GM18873 (cell line): ENCODE data around the gene ITGB2.

Experiments used
- ATAC-seq: cut with Tn5 transposase; IDR thresholded peaks from one replicate; pipeline ENCODE4 v1.9.1; 2021; ENCODE audit warnings: mild to moderate bottlenecking, moderate library complexity, moderate number of reproducible peaks; ENCODE audit not compliant: unreplicated experiment, low FRiP score

Gene ITGB2

DNA sequence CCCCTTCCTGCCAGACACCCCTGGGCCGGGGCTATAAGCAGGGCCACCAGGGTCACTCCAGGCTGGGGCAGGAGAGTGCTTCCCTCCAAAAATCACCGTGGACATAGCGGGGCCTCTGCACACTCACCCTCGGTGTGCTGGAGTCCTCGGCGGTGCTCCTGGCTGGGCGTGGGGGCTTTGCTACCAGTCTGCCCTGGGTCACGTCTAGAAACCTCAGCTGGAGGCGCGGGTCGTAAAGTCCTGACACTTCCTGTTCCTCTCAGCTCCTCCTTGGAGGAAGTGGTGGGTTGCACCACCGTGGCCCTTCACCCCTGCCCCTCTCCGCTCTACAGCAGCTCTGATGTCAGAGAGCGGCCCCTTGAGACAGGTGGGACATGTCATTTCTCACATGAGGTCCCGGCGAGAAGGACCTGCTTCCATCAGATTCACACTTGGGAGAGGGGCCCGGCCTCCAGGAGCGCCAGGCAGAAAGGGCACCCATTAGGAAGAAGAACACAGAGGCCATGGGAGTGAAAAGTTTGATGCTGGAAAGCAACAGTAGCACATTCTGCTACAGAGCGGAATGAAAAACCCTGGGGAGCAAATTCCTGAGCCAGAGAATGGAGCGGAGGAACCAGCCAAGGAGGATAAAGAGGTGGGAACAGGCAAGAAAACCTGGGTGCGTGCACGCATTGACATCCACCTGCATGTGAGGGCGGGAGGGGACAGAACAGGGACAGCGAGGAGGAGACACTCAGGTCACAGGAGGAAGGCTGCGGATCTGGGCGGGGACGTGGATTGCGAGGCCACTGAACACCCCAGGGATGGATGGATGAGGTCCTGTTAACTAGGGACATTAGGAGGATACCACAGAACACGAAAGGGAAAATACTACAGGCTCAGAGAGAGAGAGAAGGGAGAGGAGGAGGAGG, at the start of gene ITGB2:
ITGB2 (minus strand) TSS at position 206 of the 911 bp plus-strand sequence. CDS start 10,117 bp downstream, outside the sequence.
- no peak for ATAC-seq

DNA sequence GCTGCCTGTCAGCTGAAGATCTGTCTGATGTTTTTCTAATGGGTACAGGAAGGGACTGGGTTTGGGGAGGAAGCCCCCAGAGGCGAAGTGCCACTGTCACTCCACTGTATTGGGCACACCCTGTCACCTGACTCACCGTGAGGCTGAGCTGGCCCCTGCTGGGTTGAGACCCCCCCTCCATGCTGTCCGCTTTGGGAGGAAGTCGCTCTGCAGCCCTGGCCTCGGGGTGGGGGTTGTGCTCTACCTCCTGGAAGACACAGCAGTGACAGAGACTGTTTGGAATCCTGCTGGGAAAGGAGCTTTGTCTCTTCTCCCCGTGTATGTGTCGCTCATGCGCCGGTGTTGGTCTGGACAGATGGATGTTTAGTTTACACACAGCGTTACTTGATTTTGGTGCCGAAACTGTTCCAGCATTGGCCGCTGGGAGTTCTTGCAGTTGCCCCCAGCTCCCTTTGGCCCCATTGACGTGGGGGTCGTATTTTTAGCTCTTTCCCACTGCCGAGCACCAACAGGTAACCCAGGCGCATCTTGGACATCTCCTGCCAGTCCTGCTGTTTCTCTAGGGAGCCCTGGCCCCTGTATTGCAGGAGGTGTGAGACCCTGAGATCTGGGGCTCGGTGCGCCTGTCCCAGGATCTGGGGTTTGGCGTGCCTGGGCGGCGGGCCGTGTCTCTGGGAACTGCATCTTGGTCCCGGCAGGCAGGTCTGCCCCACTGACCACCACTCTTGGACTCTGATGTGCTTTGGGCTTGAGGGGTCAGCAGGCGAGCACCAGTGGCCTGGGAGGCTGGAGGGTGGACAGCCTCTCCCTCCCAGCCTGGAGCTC, 49.4 kb upstream of the ITGB2 start:
- ATAC-seq: no peak

DNA sequence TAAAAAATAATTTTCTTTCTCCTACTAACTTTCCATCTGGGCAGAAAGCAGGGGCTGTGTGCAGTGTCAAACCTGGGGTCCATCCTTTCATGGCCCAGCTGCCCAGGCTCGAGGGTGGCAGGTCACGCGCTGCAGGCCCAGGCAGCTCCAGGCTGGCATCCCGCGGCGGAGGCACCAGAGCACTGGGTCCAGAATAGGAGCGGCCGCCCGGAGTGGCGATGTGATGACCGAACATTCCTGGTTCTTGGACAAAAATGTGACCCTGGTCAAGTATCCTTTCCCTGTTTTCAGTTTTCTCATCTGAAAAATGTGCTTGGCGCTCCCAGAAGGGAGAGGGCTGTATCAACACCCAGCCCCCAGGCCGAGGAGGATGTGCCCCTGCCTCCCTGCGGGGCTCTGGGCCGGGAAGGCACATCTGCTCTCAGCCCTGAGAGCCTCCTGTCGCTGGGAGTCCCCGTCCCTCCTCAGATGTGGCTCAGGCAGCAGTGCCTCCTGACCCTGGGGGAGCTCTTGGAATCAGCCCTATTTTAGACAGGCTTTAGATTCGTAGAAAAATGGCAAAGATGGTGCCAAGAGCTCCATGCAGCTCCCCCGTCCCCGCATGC, 48.5 kb upstream of the ITGB2 start:
- no peak for ATAC-seq

DNA sequence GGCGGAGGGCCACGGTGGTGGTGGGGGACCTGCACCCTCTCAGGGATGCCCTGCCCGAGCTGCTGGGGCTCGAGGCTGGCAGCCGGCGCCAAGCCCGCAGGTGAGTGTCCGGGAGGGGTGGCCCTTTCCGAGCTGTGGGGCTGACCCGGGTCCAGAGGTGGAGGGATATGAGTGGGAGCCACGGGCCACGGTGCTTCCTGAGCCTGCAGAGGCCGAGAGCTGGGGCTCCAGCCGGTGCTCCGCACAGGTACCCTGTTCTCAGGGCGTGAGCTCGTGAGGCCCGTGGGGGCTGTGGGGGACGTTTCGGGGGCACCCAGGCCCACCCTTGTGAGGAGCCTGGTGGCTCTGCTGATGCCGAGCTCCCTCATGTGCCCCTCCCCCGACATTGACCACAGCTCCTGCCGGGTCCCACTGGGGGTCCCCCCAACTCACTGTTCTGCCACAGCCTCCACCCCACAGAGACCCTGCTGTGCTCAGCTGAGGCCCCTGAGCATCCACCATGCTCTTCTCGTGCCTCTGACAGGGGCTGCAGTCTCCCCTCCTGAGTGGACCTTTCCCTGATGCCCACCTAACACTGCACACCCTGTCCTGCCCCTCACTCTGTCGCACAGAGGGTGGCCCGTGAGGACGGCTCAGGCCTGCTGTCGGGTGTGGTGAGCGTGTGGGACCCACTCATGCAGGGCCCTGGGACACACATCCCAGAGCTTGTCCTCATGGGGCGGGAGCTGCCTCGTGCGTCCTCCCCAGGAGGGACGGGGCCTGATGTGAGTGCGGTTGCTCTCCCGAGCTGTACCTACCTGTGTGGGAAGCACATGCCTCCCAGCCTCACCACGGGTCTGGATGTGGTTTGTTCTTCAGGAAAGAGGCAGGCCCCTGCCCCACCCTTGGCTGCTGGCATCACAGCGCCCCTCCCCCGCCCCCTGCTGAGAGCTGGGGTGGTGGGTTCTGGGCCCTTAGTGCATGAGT, 46.7 kb upstream of the ITGB2 start:
- no peak for ATAC-seq

DNA sequence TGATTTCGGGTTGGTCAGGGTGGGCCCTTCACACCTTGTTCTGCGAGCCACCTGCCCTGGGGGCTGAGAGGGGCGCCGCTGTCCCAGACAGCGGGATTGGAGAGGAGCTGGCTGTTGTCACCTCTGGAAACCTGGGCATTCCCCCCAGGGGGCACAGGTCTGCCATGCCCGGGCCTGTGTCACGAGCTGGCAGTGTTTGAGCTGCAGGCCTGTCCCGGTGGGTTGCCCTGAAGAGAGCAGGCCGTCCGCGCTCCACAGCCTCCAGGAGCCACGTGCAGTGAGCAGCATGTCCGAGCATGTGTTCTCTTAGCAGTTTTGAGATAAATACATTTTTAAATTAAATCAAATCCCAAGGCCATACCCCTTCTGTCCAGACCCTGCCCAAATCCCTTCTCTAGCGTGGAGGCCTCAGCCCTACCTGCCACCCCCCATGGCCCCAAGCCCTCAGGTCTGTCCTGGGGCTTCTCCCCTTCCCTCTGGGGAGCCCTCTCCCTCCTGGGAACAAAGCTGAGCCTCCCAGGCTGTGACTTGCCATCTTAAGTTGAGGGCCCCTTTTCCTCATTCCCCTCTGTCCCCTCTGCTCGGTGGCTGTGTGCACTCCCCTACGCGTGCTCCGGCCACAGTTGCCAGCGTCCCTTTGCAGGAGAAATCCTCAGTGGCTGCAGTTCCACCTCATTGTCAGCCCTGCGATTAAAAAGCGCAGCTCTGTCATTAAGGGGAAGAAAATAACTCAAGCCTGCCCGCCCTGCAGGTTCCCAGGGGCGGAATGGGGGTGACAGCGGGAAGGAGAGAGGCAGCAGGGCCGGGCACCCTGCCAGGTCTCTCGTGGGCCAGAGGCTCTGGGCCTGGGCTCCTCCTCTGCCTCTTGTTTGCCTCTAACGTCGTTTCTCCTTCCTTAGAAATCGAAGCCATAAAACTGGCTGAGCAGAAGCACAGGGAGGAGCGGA, 45.7 kb upstream of the ITGB2 start:
- ATAC-seq: no peak

DNA sequence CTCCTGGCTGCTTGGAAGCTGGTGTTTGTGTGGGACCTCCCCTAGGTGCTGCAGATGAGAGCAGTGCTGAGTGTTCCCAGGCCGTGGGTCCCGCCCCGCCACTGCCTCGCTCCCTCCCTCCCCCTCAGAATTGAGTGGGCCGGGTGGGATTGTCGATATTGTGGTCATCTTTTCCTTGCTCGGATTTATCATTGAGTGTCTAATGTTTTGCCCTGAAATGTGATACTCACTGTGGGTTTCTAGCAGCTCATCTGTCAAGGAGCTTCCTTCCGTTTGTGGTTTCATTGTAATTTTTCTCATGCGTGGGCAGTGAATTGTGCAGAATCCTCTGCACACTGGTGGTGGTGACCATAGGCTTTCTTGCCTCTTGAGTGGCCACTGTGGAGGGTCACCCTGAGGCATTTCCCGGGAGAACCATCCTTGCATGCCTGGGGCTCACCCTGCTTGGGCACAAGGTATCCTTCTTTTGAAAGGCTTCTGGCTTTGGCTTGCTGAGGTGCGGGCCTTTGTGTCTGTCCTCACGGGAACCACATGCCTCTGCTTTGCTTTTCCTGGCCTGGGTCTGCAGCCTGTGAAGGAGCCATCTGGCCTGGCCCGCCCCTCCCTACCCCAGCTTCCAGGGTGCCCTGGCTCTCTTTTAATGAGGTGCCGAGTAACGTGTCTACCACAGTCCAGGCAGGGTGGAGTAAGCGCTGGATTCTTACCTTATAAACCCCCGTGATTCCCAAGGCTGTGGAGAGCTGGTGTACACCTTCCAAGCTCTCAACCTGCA, 44.7 kb upstream of the ITGB2 start:
- no peak for ATAC-seq

DNA sequence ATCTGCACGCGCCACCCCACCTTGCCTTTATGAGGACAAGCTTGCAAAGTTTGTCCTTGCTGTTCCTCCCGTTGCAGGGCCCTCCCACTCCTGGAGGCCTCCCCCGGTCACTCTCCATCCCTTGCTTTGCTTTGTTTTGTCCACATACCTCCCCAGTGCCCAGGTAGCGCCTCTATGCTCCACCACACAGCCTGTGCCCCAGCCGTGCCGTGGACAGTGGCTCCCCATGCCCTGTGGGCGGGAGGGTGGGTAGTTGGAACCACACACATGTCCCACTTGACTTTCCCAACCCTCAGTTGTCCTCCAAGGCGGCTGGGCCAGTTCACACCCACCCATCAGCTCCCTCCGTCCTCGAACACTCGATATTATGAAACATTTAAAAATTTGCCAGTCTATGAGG, 43.7 kb upstream of the ITGB2 start:
- ATAC-seq: no peak

DNA sequence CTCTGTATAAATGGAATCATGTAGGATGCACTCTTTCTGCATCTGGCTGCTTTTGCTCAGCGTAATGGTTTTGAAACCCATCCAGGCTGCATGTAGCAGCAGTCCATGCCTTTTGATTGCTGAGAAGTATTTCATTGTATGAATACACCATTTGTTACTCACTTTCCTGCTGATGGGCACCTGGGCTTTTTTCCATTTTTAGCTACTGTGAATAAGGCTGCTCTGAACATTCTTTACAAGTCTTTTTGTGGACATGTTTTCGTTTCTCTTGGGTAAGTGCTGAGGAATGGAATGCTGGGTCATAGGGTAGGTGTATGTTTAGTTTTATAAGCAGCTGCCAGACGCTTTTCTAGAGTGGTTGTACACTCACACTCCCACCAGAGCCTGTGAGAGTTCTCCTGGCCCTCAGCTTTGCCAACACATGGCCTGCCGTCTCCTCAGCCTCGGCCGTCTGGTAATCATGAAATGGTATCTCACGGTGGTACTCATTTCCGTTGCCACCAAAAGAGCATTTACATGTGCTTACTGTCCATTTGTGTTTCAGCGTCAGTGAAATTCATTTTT, 41.8 kb upstream of the ITGB2 start:
- no peak for ATAC-seq

DNA sequence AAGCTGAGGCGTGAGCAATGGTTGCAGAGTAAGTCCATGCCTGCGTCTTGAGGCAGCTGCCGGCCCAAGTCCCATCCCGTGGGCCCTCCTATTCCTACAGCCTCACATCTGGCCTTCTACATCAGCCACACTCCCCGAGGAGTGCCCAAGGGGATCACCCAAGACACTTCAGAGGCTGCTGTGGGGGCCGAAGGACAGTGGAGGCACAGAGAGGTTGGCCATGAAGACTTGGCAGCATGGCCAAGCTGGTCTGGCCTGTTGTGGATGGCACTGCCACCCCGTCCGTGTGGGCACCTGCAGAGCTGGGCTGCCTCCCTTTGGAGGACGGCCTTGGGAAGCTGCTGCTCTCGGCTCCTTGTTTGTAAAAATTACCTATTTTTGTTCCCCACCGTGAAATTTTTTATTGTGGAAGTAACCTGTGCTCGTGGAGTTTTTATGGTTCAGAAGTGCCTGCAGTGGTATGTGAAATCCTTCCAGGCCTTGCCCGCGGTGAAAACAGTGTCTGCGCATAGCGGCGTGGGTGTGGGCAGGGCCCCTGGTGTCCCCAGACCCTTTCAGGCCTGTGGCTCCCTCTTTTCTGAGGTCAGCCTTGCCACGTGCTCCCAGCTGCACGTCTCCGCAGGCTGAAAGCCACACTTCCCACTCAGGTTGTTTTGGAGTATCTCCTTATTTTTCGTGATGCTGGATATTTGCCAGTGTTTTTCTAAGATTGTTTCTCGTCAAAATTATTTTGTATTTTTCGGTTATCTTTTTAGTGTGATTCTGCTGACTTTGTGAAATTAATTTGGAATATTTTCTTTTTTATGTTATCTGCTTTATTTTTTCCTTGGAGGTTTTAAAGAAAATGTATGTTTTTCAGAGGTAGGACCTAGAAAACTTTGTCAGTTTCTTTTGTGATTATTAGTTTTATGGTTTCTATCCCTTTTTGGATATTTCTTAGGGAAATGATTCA, 39.7 kb upstream of the ITGB2 start:
- no peak for ATAC-seq

DNA sequence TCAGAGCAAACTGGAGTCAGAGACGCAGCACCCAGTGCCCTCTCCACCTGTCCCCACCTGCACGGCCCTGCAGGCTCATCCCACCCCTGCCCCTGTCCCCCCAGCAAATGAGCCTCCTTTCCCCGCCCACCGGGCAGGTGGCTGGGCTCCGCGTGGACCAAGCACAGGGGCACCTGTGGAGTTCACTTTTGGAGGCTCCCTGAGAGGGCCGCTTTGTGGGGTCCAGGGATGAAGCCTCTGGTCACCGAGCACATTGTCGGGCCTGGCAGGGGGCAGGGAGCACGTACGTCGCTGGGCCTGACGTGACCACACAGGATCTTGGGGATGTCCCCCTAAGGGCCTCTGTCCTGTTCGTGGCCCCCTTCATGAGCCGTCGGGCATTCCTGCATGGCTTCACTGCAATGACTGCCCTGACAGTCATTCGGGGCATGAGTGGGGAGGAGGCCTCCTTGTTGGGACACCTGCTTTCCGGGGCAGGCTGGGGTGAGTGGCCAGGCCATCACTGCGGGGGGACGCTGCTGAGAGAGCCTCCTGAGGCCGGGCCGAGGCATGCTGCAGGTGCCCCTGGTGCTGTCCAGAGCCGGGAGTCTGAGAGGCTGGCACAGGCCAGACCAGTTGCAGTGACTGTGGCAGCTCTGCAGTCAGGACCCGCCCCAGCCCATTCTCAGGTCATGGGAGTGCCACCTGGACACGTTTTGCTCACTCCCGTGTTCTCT, 38.8 kb upstream of the ITGB2 start:
- no peak for ATAC-seq

DNA sequence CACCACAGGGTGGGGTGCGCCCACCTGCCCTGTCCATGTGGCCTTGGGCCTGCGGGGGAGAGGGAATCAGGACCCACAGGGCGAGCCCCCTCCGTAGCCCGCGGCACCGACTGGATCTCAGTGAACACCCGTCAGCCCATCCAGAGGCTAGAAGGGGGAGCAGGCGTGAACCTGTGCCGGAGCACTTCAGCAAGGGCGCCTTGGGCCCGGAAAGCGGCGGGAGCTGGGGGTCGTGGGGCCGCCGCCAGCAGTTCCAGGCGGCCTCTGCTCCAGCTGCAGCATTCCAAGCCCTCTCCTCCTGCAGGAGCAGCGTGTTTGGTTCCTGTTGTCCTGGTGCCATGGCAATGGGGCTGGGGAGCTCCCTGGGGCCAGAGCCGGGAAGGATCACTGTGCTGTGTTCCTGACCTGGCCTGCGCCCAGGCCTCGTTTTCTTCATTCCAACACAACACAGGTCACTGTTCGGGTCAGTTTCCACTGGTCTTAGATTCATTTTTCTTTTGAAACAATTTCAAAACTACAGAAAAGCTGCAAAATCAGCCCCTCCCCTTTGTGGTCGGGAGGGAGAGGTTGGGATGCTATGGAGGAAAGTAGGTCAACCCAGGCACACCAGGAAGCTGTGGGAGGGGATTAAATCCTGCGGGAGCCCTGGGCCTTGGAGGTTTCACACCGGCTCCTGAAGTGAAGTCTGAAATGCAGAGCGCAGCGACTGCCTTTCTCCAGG, 37.9 kb upstream of the ITGB2 start:
- no peak for ATAC-seq

DNA sequence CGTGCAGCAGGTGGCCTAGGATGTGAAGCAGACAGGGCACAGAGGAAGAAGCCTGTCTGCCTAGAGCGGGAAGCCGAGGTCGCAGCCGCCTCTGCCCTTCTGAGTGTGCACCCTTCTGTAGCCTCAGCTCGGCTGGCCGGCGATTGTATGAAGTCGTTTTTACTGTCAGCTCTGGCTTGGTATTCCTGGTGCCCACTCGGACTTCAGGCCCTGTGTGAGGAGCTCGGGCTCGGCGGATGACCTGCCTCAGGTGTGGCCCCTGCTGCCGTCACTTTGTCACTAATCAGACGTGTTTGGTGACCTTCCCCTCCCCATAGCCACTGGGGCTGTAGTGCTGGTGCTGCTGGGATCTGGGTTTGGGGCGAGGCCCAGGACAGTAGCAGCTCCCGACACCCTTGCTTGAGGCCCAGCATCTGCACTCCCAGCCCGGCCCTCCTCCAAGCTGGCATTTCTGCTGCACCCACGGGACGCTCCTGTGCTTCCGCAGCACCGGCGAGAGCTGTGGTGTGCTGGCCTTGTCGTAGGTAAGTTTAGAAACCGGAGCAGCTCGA, 37.3 kb upstream of the ITGB2 start:
- ATAC-seq: no peak

DNA sequence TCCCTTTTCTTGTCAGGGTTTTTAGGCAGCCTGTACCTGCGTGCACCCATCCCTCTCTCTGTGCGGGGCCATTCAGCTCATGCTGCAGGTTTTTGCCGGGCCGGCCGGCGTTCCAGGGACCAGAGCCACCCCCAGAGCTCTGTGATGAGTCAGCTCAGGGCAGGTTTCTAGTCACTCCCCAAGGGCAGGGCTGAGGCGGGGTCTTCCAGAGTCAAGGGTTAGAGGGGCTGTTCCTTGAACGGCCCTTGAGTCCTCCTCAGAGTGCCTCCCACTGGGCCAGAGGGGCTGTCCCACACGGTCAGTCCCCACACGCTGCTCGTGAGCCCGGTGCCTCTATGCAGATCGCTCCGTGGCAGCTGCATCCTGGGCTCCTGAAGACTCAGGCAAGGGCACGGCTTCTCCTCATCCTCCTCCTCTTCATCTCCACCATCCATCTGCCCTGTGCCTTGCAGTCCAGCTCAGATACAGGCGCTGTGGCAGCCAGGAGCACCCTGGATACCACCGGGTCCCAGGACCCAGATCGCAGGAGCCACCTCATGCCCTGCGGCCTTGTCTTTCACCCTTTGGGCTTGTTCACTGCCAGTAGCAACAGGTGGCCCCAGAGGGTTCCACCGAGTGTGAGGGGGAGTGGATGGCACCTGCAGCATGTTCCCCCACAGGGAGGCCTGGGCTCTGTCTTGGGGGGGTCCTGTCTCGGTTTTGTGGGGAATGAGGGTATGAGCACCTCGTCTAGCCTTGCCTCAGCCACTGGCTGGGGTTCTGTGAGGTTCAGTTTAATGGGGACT, 36.5 kb upstream of the ITGB2 start:
- no peak for ATAC-seq

DNA sequence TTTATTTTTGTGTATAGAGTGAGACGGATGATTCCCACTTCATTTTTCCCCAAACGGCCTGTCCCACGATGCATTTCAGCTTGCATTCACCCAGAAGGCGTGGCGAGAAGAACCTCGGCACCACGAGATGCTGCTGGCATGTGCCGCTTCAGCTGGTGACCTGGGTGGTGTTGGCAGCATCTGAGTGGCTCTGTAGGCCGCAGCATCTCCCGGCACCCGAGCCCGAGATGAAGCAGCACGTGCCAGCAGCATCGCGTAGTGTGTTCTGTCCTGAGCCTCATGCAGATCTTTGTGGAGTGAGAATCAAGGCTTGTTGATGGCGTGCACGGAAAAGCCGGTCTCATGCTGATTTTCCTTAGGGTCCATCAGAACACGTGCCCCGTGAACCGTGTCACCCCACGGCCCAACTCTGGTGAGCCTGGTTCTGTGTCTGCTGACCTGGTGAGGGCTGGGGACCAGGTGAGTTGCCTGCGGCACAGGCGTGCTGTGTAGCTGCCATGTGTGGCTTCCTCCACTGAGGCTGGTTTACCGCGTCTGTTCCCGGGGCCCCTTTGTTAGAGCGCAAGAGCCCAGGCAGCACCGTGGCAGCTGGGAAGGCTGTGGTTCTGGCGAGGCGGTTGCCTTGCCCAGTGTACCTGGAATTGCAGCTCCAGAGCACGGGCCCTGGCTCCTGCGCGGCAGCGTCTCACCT, 35.8 kb upstream of the ITGB2 start:
- no peak for ATAC-seq
